GM23338 (cell line): Measurements from ENCODE around the gene BTBD16. TPM values are rescaled to one million over a fixed set of nuclear protein-coding genes. Genes with fewer than 3 reads are reported as not detected.

Experiments
- ATAC-seq: fragments of 200-7000 bp; cut with Tn5 transposase; 3 replicates; pipeline ENCODE4 v1.9.1; 2020
- DNase-seq: peaks from one replicate; pipeline ENCODE4 v3.0.0-alpha.2; 2015; ENCODE audit warnings: low spot score
- H2AFZ ChIP-seq: fragments of 200-600 bp; sonication (generic); 2 replicates; pipeline ENCODE4 v1.8.0; 2016; ENCODE audit warnings: antibody characterized with exemption, mild to moderate bottlenecking, moderate library complexity
- H3F3A ChIP-seq: fragments of 200-600 bp; sonication (generic); replicated peaks from 2 replicates; pipeline ENCODE4 v1.8.0; 2017; ENCODE audit warnings: antibody characterized with exemption, mixed run types, low read depth
- H3K27ac ChIP-seq: fragments of 200-600 bp; sonication (generic); 2 replicates; pipeline ENCODE4 v1.6.1; 2016; ENCODE audit warnings: low read depth
- H3K27me3 ChIP-seq: fragments of 200-600 bp; sonication (generic); 2 replicates; pipeline ENCODE4 v1.8.0; 2016; ENCODE audit warnings: mild to moderate bottlenecking, mixed run types, moderate library complexity; ENCODE audit not compliant: insufficient read depth
- H3K36me3 ChIP-seq: fragments of 200-600 bp; sonication (generic); 2 replicates; pipeline ENCODE4 v1.8.0; 2016; ENCODE audit warnings: mild to moderate bottlenecking; ENCODE audit not compliant: insufficient read depth
- H3K4me1 ChIP-seq: fragments of 200-600 bp; sonication (generic); 2 replicates; pipeline ENCODE4 v1.8.0; 2016; ENCODE audit warnings: mild to moderate bottlenecking, moderate library complexity; ENCODE audit not compliant: insufficient read depth
- H3K4me2 ChIP-seq: fragments of 200-600 bp; sonication (generic); 2 replicates; pipeline ENCODE4 v1.7.1; 2017; ENCODE audit warnings: mixed run types
- H3K4me3 ChIP-seq: fragments of 200-600 bp; sonication (generic); 2 replicates; pipeline ENCODE4 v1.6.1; 2016; ENCODE audit warnings: mixed run types
- H3K79me2 ChIP-seq: fragments of 200-600 bp; sonication (generic); replicated peaks from 2 replicates; pipeline ENCODE4 v1.8.0; 2017; ENCODE audit warnings: mild to moderate bottlenecking; ENCODE audit not compliant: insufficient read depth
- H3K9me2 ChIP-seq: fragments of 200-600 bp; sonication (generic); 2 replicates; pipeline ENCODE4 v1.8.0; 2017; ENCODE audit not compliant: insufficient read depth
- H4K20me1 ChIP-seq: fragments of 200-600 bp; sonication (generic); replicated peaks from 2 replicates; pipeline ENCODE4 v1.8.0; 2017; ENCODE audit warnings: mild to moderate bottlenecking; ENCODE audit not compliant: insufficient read depth
- H3K27ac Mint-ChIP-seq: 2 replicates; pipeline ENCODE4 v1.8.0; 2020; ENCODE audit warnings: inconsistent platforms, mild to moderate bottlenecking, moderate library complexity, mixed read lengths
- H3K27me3 Mint-ChIP-seq: 3 replicates; pipeline ENCODE4 v1.8.0; 2022; ENCODE audit warnings: low read depth, mild to moderate bottlenecking, moderate library complexity, mixed read lengths, inconsistent platforms; ENCODE audit not compliant: insufficient read depth, poor library complexity
- H3K36me3 Mint-ChIP-seq: 3 replicates; pipeline ENCODE4 v1.8.0; 2021; ENCODE audit warnings: low read depth, mild to moderate bottlenecking, inconsistent platforms, moderate library complexity, mixed read lengths
- H3K4me1 Mint-ChIP-seq: 3 replicates; pipeline ENCODE4 v1.8.0; 2020; ENCODE audit warnings: mild to moderate bottlenecking, inconsistent platforms, mixed read lengths
- H3K4me3 Mint-ChIP-seq: 3 replicates; pipeline ENCODE4 v1.8.0; 2021; ENCODE audit warnings: moderate library complexity, mild to moderate bottlenecking, inconsistent platforms, mixed read lengths
- H3K9me3 Mint-ChIP-seq: 3 replicates; pipeline ENCODE4 v1.8.0; 2020; ENCODE audit warnings: moderate library complexity, mild to moderate bottlenecking, inconsistent platforms, mixed read lengths
- CREB1 ChIP-seq: fragments of 250-450 bp; sonication (Bioruptor Pico); IDR thresholded peaks from 2 replicates; pipeline ENCODE4 v1.5.0; 2020; ENCODE audit warnings: low read depth, mild to moderate bottlenecking, moderate library complexity
- EZH2 ChIP-seq: fragments of 200-600 bp; sonication (generic); IDR thresholded peaks from one replicate; pipeline ENCODE4 v1.8.0; 2017; ENCODE audit warnings: antibody characterized with exemption, mild to moderate bottlenecking, low read depth; ENCODE audit not compliant: unreplicated experiment
- EZH2phosphoT487 ChIP-seq: fragments of 200-600 bp; sonication (generic); IDR thresholded peaks from one replicate; pipeline ENCODE4 v1.8.1; 2018; ENCODE audit warnings: antibody characterized with exemption; ENCODE audit not compliant: unreplicated experiment
- JUNB ChIP-seq: IDR thresholded peaks from one replicate; pipeline ENCODE4 v1.6.1; 2016; ENCODE audit warnings: antibody characterized with exemption; ENCODE audit not compliant: unreplicated experiment
- NANOG ChIP-seq: IDR thresholded peaks from 2 replicates; pipeline ENCODE4 v1.6.1; 2016; ENCODE audit warnings: antibody characterized with exemption, borderline replicate concordance
- POLR2AphosphoS5 ChIP-seq: IDR thresholded peaks from 2 replicates; pipeline ENCODE4 v1.6.1; 2016; ENCODE audit warnings: antibody characterized with exemption, low read depth
- ZNF114 ChIP-seq: fragments of 250-450 bp; sonication (Bioruptor Pico); IDR thresholded peaks from 2 replicates; pipeline ENCODE4 v1.5.0; 2020; ENCODE audit warnings: mild to moderate bottlenecking, moderate library complexity
- ZNF331 ChIP-seq: fragments of 250-450 bp; sonication (Bioruptor Pico); IDR thresholded peaks from 2 replicates; pipeline ENCODE4 v1.5.0; 2020; ENCODE audit warnings: low read depth, mild to moderate bottlenecking, moderate library complexity
- polyA plus RNA-seq: library from polyadenylated mRNA; unstranded; fragments of >200 nt; fragmentation: Nextera tagmentation; extraction: Ambion mirVana; gene quantifications from 2 replicates; pipeline ENCODE4 v1.2.1, GENCODE V29; 2016
- total RNA-seq: library from RNA; depleted of rRNA; stranded (reverse); fragments of >200 nt; shearing (Covaris generic); gene quantifications from 2 replicates; pipeline ENCODE4 v1.2.3, GENCODE V29; 2014
- TF ChIP-seq, protein P1 (sequence below), 2 experiments: fragments of 200-600 bp in 1 of 2; sonication (generic) in 1 of 2; conservative IDR thresholded peaks; 2 replicates each; pipeline versions ENCODE4 v1.5.1 to v1.6.1; 2016 to 2017; ENCODE audit warnings: antibody characterized with exemption in 2 of 2, low read depth in 2 of 2, mild to moderate bottlenecking in 2 of 2, moderate library complexity in 1 of 2
- TF ChIP-seq, protein P2 (sequence below): IDR thresholded peaks from 2 replicates; pipeline ENCODE4 v1.6.1; 2016; ENCODE audit warnings: antibody characterized with exemption
- TF ChIP-seq, protein P3 (sequence below): IDR thresholded peaks from one replicate; pipeline ENCODE4 v1.6.1; 2018; ENCODE audit warnings: antibody characterized with exemption; ENCODE audit not compliant: unreplicated experiment

BTBD16 gene
- total and polyA plus RNA-seq, 2 experiments from 2014 or later = not detected

- Mint-ChIP-seq H3K27ac (no peak overlapping the region), H3K4me1 (no peaks in the 10 kb centered on the region), H3K27me3 (peaks cover 2% of the 10 kb centered on the region), H3K9me3 (no peaks in the 10 kb centered on the region), H3K36me3 (peaks cover 51% of the 10 kb centered on the region), H3K4me3 (no peak overlapping the region)
- Histone ChIP-seq H3K9me2 (no peaks in the 10 kb centered on the region), H3K4me3 (no peak overlapping the region), H3K4me1 (no peaks in the 10 kb centered on the region), H4K20me1 (0 out of 2 replicates have a peak, but pooled peaks cover 6% of the 10 kb centered on the region), H3F3A (no peaks in the 10 kb centered on the region), H3K36me3 (peaks cover 33% of the 10 kb centered on the region), H3K27me3 (no peaks in the 10 kb centered on the region), H3K79me2 (no peaks in the 10 kb centered on the region), H3K4me2 (no peak overlapping the region), H2AFZ (no peak overlapping the region), H3K27ac (no peak overlapping the region)
- ATAC-seq (peak; percentile 53), DNase-seq (peak; percentile 16)
- TF ChIP-seq, protein P1, sequence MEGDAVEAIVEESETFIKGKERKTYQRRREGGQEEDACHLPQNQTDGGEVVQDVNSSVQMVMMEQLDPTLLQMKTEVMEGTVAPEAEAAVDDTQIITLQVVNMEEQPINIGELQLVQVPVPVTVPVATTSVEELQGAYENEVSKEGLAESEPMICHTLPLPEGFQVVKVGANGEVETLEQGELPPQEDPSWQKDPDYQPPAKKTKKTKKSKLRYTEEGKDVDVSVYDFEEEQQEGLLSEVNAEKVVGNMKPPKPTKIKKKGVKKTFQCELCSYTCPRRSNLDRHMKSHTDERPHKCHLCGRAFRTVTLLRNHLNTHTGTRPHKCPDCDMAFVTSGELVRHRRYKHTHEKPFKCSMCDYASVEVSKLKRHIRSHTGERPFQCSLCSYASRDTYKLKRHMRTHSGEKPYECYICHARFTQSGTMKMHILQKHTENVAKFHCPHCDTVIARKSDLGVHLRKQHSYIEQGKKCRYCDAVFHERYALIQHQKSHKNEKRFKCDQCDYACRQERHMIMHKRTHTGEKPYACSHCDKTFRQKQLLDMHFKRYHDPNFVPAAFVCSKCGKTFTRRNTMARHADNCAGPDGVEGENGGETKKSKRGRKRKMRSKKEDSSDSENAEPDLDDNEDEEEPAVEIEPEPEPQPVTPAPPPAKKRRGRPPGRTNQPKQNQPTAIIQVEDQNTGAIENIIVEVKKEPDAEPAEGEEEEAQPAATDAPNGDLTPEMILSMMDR (conservative IDR thresholded peaks at IDR 0.05; ENCODE audit: low read depth in 2 of 2) = peak in 1 of 2 experiments; percentile 20; a peak in 1 of 4 replicates
- no peak for TF ChIP-seq ZNF114
Observed at GRCh38 chr10:122239578-122240257, 31.4 kb upstream of the BTBD16 start.

DNA sequence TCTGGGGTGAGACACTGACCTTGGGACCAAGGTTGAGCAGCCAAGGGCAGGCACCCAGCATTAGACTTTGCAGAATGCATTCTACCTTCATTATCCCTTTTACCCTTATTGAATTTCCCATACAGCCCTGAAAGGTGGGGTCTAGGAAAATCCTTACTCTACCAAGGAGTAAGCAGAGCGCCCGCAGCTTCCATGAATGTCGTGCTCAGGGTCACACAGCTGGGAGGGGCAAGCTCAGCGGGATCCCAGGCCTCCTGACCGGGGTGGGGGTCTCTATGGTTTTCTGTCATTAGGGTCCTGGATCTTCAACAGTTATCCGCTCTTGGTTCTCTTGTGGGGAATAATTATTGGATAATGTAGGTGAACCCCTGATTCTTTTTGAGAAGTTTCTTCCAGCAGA, 30.7 kb upstream of the BTBD16 start:
- H3K9me2 ChIP-seq = no peaks in the 10 kb centered on the region
- Mint-ChIP-seq H3K4me3 (no peak overlapping the region), H3K4me1 (peaks cover 3% of the 10 kb centered on the region; the same call in 1 of the 3 replicates), H3K27ac (no peak overlapping the region), H3K27me3 (peaks cover 2% of the 10 kb centered on the region), H3K9me3 (no peaks in the 10 kb centered on the region), H3K36me3 (peaks cover 55% of the 10 kb centered on the region)
- H3K4me1 ChIP-seq = no peaks in the 10 kb centered on the region
- H3K4me2 ChIP-seq = no peak overlapping the region
- DNase-seq (no peak), ATAC-seq (no peak)
- no peak overlapping the region for H3K27ac ChIP-seq
- no peaks in the 10 kb centered on the region for H3K27me3 ChIP-seq
- no peak overlapping the region for H2AFZ ChIP-seq
- H3K79me2 ChIP-seq = no peaks in the 10 kb centered on the region
- no peaks in the 10 kb centered on the region for H3F3A ChIP-seq
- no peak overlapping the region for H3K4me3 ChIP-seq
- H3K36me3 ChIP-seq = peaks cover 33% of the 10 kb centered on the region
- 0 out of 2 replicates have a peak, but pooled peaks cover 6% of the 10 kb centered on the region for H4K20me1 ChIP-seq
- no peak for TF ChIP-seq EZH2phosphoT487
- TF ChIP-seq POLR2AphosphoS5 = no peak
- TF ChIP-seq, protein P1 (conservative IDR thresholded peaks at IDR 0.05; ENCODE audit: low read depth in 2 of 2) = no peak
- TF ChIP-seq EZH2 = no peak
- TF ChIP-seq NANOG = no peak
- TF ChIP-seq ZNF114 = no peak
- TF ChIP-seq ZNF331 = no peak
- TF ChIP-seq JUNB = no peak
- TF ChIP-seq, protein P2, sequence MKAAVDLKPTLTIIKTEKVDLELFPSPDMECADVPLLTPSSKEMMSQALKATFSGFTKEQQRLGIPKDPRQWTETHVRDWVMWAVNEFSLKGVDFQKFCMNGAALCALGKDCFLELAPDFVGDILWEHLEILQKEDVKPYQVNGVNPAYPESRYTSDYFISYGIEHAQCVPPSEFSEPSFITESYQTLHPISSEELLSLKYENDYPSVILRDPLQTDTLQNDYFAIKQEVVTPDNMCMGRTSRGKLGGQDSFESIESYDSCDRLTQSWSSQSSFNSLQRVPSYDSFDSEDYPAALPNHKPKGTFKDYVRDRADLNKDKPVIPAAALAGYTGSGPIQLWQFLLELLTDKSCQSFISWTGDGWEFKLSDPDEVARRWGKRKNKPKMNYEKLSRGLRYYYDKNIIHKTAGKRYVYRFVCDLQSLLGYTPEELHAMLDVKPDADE = no peak
- no peak for TF ChIP-seq CREB1 (CRISPR knock-in tag)
- TF ChIP-seq, protein P3, sequence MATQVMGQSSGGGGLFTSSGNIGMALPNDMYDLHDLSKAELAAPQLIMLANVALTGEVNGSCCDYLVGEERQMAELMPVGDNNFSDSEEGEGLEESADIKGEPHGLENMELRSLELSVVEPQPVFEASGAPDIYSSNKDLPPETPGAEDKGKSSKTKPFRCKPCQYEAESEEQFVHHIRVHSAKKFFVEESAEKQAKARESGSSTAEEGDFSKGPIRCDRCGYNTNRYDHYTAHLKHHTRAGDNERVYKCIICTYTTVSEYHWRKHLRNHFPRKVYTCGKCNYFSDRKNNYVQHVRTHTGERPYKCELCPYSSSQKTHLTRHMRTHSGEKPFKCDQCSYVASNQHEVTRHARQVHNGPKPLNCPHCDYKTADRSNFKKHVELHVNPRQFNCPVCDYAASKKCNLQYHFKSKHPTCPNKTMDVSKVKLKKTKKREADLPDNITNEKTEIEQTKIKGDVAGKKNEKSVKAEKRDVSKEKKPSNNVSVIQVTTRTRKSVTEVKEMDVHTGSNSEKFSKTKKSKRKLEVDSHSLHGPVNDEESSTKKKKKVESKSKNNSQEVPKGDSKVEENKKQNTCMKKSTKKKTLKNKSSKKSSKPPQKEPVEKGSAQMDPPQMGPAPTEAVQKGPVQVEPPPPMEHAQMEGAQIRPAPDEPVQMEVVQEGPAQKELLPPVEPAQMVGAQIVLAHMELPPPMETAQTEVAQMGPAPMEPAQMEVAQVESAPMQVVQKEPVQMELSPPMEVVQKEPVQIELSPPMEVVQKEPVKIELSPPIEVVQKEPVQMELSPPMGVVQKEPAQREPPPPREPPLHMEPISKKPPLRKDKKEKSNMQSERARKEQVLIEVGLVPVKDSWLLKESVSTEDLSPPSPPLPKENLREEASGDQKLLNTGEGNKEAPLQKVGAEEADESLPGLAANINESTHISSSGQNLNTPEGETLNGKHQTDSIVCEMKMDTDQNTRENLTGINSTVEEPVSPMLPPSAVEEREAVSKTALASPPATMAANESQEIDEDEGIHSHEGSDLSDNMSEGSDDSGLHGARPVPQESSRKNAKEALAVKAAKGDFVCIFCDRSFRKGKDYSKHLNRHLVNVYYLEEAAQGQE = no peak
